ENCODE measurements around the gene TMEM51. TPM values are rescaled to one million over a fixed set of nuclear protein-coding genes. Genes with fewer than 3 reads are reported as not detected.

TMEM51 gene
- total RNA-seq, 2 experiments from 2014 or later, result not detected

- Mint-ChIP-seq H3K4me1 (ENCODE audit: low read depth) (peaks cover 8% of the 10 kb centered on the region), H3K36me3 (ENCODE audit: low read depth) (no peaks in the 10 kb centered on the region), H3K4me3 (no peak overlapping the region), H3K9me3 (peaks cover 3% of the 10 kb centered on the region), H3K27me3 (peaks cover 10% of the 10 kb centered on the region), H3K27ac (no peak overlapping the region)
- ChIA-PET POLR2A (no interaction called here), CTCF (interaction anchor here (1.2 to 1.3 kb wide), 2 partner anchors 45 to 61 kb away, joined by 3 to 4 read pairs; no protein-coding TSS in a partner anchor)
- no peak for ATAC-seq
- DNase-seq, result no peak
- intact Hi-C loops (cut with micrococcal nuclease), result no loop called here
- no peak for TF ChIP-seq CTCF (IDR thresholded peaks at IDR 0.05)
These were observed 45.6 kb upstream of the TMEM51 start for GRCh38 chr1:15107911-15108310.

GRCh38 chr1:15110128-15110866 lies 43.2 kb upstream of the TMEM51 start:
- no peak overlapping the region for H3K27ac Mint-ChIP-seq
- no peak for TF ChIP-seq CTCF (IDR thresholded peaks at IDR 0.05)
- H3K4me1 Mint-ChIP-seq (ENCODE audit: low read depth), result peaks cover 8% of the 10 kb centered on the region
- peaks cover 15% of the 10 kb centered on the region for H3K27me3 Mint-ChIP-seq
- no peak for DNase-seq
- H3K36me3 Mint-ChIP-seq (ENCODE audit: low read depth), result no peaks in the 10 kb centered on the region
- intact Hi-C loops (cut with micrococcal nuclease), result no loop called here
- no peak for ATAC-seq
- ChIA-PET CTCF (interaction anchor here (1.0 to 1.8 kb wide), 2 partner anchors 11 to 162 kb away, joined by 3 to 10 read pairs; no protein-coding TSS in a partner anchor), POLR2A (interaction anchor here (0.6 kb wide), 1 partner anchor 207 kb away, joined by 3 read pairs; no protein-coding TSS in a partner anchor)
- no peaks in the 10 kb centered on the region for H3K9me3 Mint-ChIP-seq
- no peak overlapping the region for H3K4me3 Mint-ChIP-seq

GRCh38 chr1:15110867-15111230 lies 42.7 kb upstream of the TMEM51 start:
- Mint-ChIP-seq H3K36me3 (ENCODE audit: low read depth) (no peaks in the 10 kb centered on the region), H3K4me1 (ENCODE audit: low read depth) (peaks cover 8% of the 10 kb centered on the region), H3K9me3 (no peaks in the 10 kb centered on the region), H3K4me3 (no peak overlapping the region), H3K27ac (no peak overlapping the region), H3K27me3 (peaks cover 15% of the 10 kb centered on the region)
- ATAC-seq, result no peak
- no peak for DNase-seq
- ChIA-PET POLR2A (interaction anchor here (0.6 kb wide), 1 partner anchor 207 kb away, joined by 3 read pairs; no protein-coding TSS in a partner anchor), CTCF (interaction anchor here (1.0 to 1.8 kb wide), 2 partner anchors 12 to 161 kb away, joined by 3 to 10 read pairs; no protein-coding TSS in a partner anchor)
- TF ChIP-seq CTCF (IDR thresholded peaks at IDR 0.05), result no peak
- intact Hi-C loops (cut with micrococcal nuclease), result no loop called here

GRCh38 chr1:15113146-15113545 lies 40.4 kb upstream of the TMEM51 start:
- no peak for TF ChIP-seq CTCF (IDR thresholded peaks at IDR 0.05)
- ChIA-PET POLR2A (interaction anchor here (1.6 kb wide), 1 partner anchor 184 kb away, joined by 4 read pairs; no protein-coding TSS in a partner anchor), CTCF (no interaction called here)
- Mint-ChIP-seq H3K4me1 (ENCODE audit: low read depth) (peaks cover 8% of the 10 kb centered on the region), H3K27me3 (peaks cover 8% of the 10 kb centered on the region), H3K27ac (no peak overlapping the region), H3K4me3 (no peak overlapping the region), H3K9me3 (no peaks in the 10 kb centered on the region), H3K36me3 (ENCODE audit: low read depth) (no peaks in the 10 kb centered on the region)
- intact Hi-C loops (cut with micrococcal nuclease), result no loop called here
- ATAC-seq (no peak), DNase-seq (no peak)

- Mint-ChIP-seq H3K27ac (no peak overlapping the region), H3K27me3 (peaks cover 7% of the 10 kb centered on the region), H3K4me1 (ENCODE audit: low read depth) (peaks cover 8% of the 10 kb centered on the region), H3K4me3 (no peak overlapping the region), H3K9me3 (no peaks in the 10 kb centered on the region), H3K36me3 (ENCODE audit: low read depth) (no peaks in the 10 kb centered on the region)
- intact Hi-C loops (cut with micrococcal nuclease), result no loop called here
- DNase-seq, result no peak
- ATAC-seq, result no peak
- ChIA-PET POLR2A (no interaction called here), CTCF (interaction anchor here (0.8 to 1.5 kb wide), 4 partner anchors 14 to 190 kb away, joined by 3 to 6 read pairs (median 3); no protein-coding TSS in a partner anchor)
- no peak for TF ChIP-seq CTCF (IDR thresholded peaks at IDR 0.05)
These were observed 38.7 kb upstream of the TMEM51 start for GRCh38 chr1:15114884-15115283.
